ENCODE data around the gene CHAT. TPM values are rescaled to one million over a fixed set of nuclear protein-coding genes. Genes with fewer than 3 reads are reported as not detected.

Gene CHAT
- total RNA-seq, 1 experiment from 2014 or later, result not detected

- POLR2A ChIA-PET, result no interaction called here
- Histone ChIP-seq H3K27ac (ENCODE audit: low read depth, low read length) (no peak overlapping the region), H3K9me2 (ENCODE audit: insufficient read depth) (no peaks in the 10 kb centered on the region), H4K20me1 (ENCODE audit: insufficient read depth) (no peaks in the 10 kb centered on the region), H3K36me3 (ENCODE audit: control insufficient read depth in 1 of 2, insufficient read depth in 2 of 2, low read length in 2 of 2) (no peaks in the 10 kb centered on the region), H3K9me3 (ENCODE audit: control insufficient read depth in 1 of 2, insufficient read depth in 1 of 2, low read depth in 1 of 2, low read length in 2 of 2) (no peaks in the 10 kb centered on the region), H3K9ac (ENCODE audit: low read length) (no peak overlapping the region), H3K4me2 (ENCODE audit: low read length) (no peak overlapping the region), H3K4me3 (replicated peaks in 1 of 2; ENCODE audit: low read depth in 1 of 2, low read length in 2 of 2) (no peak overlapping the region), H3K79me2 (ENCODE audit: insufficient read depth, low read length) (no peaks in the 10 kb centered on the region), H3K4me1 (ENCODE audit: control insufficient read depth in 1 of 2, insufficient read depth in 2 of 2, low read length in 2 of 2) (peaks cover 0 to 4% of the 10 kb centered on the region in 2 experiments; a peak in 1 of 4 replicates), H3K27me3 (ENCODE audit: insufficient read depth, low read length) (no peaks in the 10 kb centered on the region), H2AFZ (ENCODE audit: low read depth, low read length, poor library complexity, severe bottlenecking) (no peak overlapping the region)
- DNase-seq (ENCODE audit: low read depth, low spot score) (no peak), ATAC-seq (no peak)
- RAD21 ChIA-PET (ENCODE audit: low non-redundant PET in 1 of 2, low total read pairs in 2 of 2, uncharacterized antibody in 2 of 2, unreplicated experiment in 2 of 2), result no interaction called here
- CTCF ChIA-PET, result no interaction called here
- TF ChIP-seq ZBTB33 (IDR thresholded peaks at IDR 0.05; ENCODE audit: extremely low read depth, insufficient replicate concordance, low read length), result no peak
- no peak for TF ChIP-seq ZNF274 (IDR thresholded peaks at IDR 0.05; ENCODE audit: low read depth, low read length)
- TF ChIP-seq ATF3 (IDR thresholded peaks at IDR 0.05), result no peak
- TF ChIP-seq SP1 (IDR thresholded peaks at IDR 0.05; ENCODE audit: low read depth), result no peak
- no peak for TF ChIP-seq YY1 (IDR thresholded peaks at IDR 0.05; ENCODE audit: extremely low read depth, insufficient replicate concordance, low read depth, low read length)
- no peak for TF ChIP-seq SIN3A (IDR thresholded peaks at IDR 0.05; ENCODE audit: low read depth)
- TF ChIP-seq CTCF (IDR thresholded peaks at IDR 0.05 in 2 of 3, conservative IDR thresholded peaks at IDR 0.05 in 1 of 3; ENCODE audit: borderline replicate concordance in 1 of 3, insufficient read depth in 1 of 3, low read depth in 2 of 3, low read length in 2 of 3), result no peak
- TF ChIP-seq EGR1 (IDR thresholded peaks at IDR 0.05; ENCODE audit: low read depth), result no peak
- no peak for TF ChIP-seq MAX (IDR thresholded peaks at IDR 0.05)
- TF ChIP-seq ZFX (IDR thresholded peaks at IDR 0.05), result no peak
- no peak for TF ChIP-seq ELF1 (IDR thresholded peaks at IDR 0.05; ENCODE audit: borderline replicate concordance, low read depth)
- TF ChIP-seq CBX3 (IDR thresholded peaks at IDR 0.05; ENCODE audit: low read depth), result no peak
- no peak for TF ChIP-seq SRF (IDR thresholded peaks at IDR 0.05; ENCODE audit: low read depth)
- no peak for TF ChIP-seq REST (IDR thresholded peaks at IDR 0.05; ENCODE audit: low read depth)
- no peak for TF ChIP-seq POLR2A (IDR thresholded peaks at IDR 0.05; ENCODE audit: borderline replicate concordance, extremely low read depth, insufficient read depth, insufficient read length)
- no peak for TF ChIP-seq JUND (IDR thresholded peaks at IDR 0.05)
- no TSS peak for BruUV-seq (replicated peaks)
- intact Hi-C loops (cut with micrococcal nuclease), result no loop called here
Measured at GRCh38 chr10:49628599-49628998, 14.8 kb downstream of the CHAT start.

All from HCT116 (cell line).